Subcutaneous abdominal adipose tissue (tissue), 5 donors: Measurements from ENCODE around the gene AZGP1.
A peak's percentile ranks its signal among the peaks of the same experiment; 100 is the strongest.
"Not testable (repeated sequence)": the region's sequence is repeated elsewhere in the genome, so short reads cannot be mapped to it uniquely, and the experiment has no call there.

Source experiments
- H3K27ac ChIP-seq: one replicate; pipeline ENCODE4 v1.7.0; 2013; ENCODE audit warnings: low read depth, mild to moderate bottlenecking, inconsistent platforms, low read length, moderate library complexity
- H3K27me3 ChIP-seq, 5 donors: one replicate each; pipeline ENCODE4 v1.7.0; 2013; ENCODE audit warnings: low read length in 5 of 5, inconsistent platforms in 1 of 5; ENCODE audit not compliant: control insufficient read depth in 5 of 5, insufficient read depth in 4 of 5
- H3K36me3 ChIP-seq, 5 donors: one replicate each; pipeline ENCODE4 v1.7.0; 2013; ENCODE audit warnings: low read length in 5 of 5; ENCODE audit not compliant: control insufficient read depth in 5 of 5, insufficient read depth in 5 of 5
- H3K4me1 ChIP-seq, 5 donors: one replicate each; pipeline ENCODE4 v1.7.0; 2013; ENCODE audit warnings: low read length in 5 of 5, mild to moderate bottlenecking in 3 of 5, moderate library complexity in 1 of 5; ENCODE audit not compliant: control insufficient read depth in 5 of 5, insufficient read depth in 5 of 5
- H3K4me3 ChIP-seq, 5 donors: one replicate each; pipeline ENCODE4 v1.7.0; 2013; ENCODE audit warnings: low read length in 5 of 5, low read depth in 1 of 5
- H3K9ac ChIP-seq, 5 donors: one replicate each; pipeline ENCODE4 v1.7.0; 2013; ENCODE audit warnings: low read length in 5 of 5, mild to moderate bottlenecking in 4 of 5, moderate library complexity in 3 of 5
- H3K9me3 ChIP-seq, 5 donors: one replicate each; pipeline ENCODE4 v1.7.0; 2013; ENCODE audit warnings: low read length in 5 of 5; ENCODE audit not compliant: control insufficient read depth in 5 of 5
- donor health status: healthy.
- donor health status: healthy.
- donor health status: healthy.
- donor health status: healthy.
- donor health status: healthy.

Gene AZGP1

GRCh38 chr7:100015232-100016214 is 39.7 kb upstream of the AZGP1 start, which contains the start of gene ZKSCAN1:
Gene ZKSCAN1 (plus strand): TSS chr7:100015596. CDS start chr7:100023507, 7,911 bp downstream.
- Histone ChIP-seq H3K9ac (peak within 1 kb of the TSS; percentile 93 to 100 (median 99)), H3K27me3 (no peaks in the 10 kb centered on the region), H3K36me3 (peaks cover 0 to 5% (median 0%) of the 10 kb centered on the region in 5 donors), H3K4me3 (peak within 1 kb of the TSS; percentile 85 to 98 (median 91)), H3K4me1 (peaks cover 0 to 26% (median 24%) of the 10 kb centered on the region in 5 donors), H3K27ac (peak within 1 kb of the TSS; percentile 93), H3K9me3 (no peaks in the 10 kb centered on the region)

- Histone ChIP-seq H3K9ac (no peak overlapping the region), H3K4me1 (peaks cover 0 to 26% (median 24%) of the 10 kb centered on the region in 5 donors), H3K27ac (no peak overlapping the region), H3K9me3 (no peaks in the 10 kb centered on the region), H3K27me3 (no peaks in the 10 kb centered on the region), H3K4me3 (no peak overlapping the region), H3K36me3 (no peaks in the 10 kb centered on the region)
Observed at GRCh38 chr7:100013328-100013676, 37.5 kb upstream of the AZGP1 start.

- H3K36me3 ChIP-seq, H3K4me3 ChIP-seq, H3K9ac ChIP-seq, H3K27me3 ChIP-seq, H3K9me3 ChIP-seq, H3K27ac ChIP-seq: not testable (repeated sequence)
- peaks cover 0 to 22% (median 20%) of the 10 kb centered on the region in 5 donors for H3K4me1 ChIP-seq
Observed at GRCh38 chr7:100012385-100013327, 36.8 kb upstream of the AZGP1 start.

GRCh38 chr7:100011516-100011915 is 35.7 kb upstream of the AZGP1 start:
- no peak overlapping the region for H3K4me3 ChIP-seq
- no peak overlapping the region for H3K27ac ChIP-seq
- H3K9ac ChIP-seq: no peak overlapping the region
- no peaks in the 10 kb centered on the region for H3K27me3 ChIP-seq
- peaks cover 0 to 11% (median 10%) of the 10 kb centered on the region in 5 donors for H3K4me1 ChIP-seq
- no peaks in the 10 kb centered on the region for H3K9me3 ChIP-seq
- no peaks in the 10 kb centered on the region for H3K36me3 ChIP-seq

GRCh38 chr7:100010901-100011300 is 35.1 kb upstream of the AZGP1 start:
- Histone ChIP-seq H3K9ac (no peak overlapping the region), H3K4me1 (peaks cover 0 to 5% (median 4%) of the 10 kb centered on the region in 5 donors), H3K4me3 (no peak overlapping the region), H3K27ac (no peak overlapping the region), H3K9me3 (no peaks in the 10 kb centered on the region), H3K36me3 (no peaks in the 10 kb centered on the region), H3K27me3 (no peaks in the 10 kb centered on the region)

GRCh38 chr7:100009952-100010351 is 34.1 kb upstream of the AZGP1 start:
- H3K27ac ChIP-seq, H3K4me1 ChIP-seq, H3K4me3 ChIP-seq, H3K9ac ChIP-seq, H3K36me3 ChIP-seq, H3K27me3 ChIP-seq, H3K9me3 ChIP-seq: not testable (repeated sequence)

- no peaks in the 10 kb centered on the region for H3K9me3 ChIP-seq
- no peak overlapping the region for H3K4me3 ChIP-seq
- H3K27me3 ChIP-seq: no peaks in the 10 kb centered on the region
- no peaks in the 10 kb centered on the region for H3K36me3 ChIP-seq
- H3K9ac ChIP-seq: no peak overlapping the region
- H3K4me1 ChIP-seq: no peaks in the 10 kb centered on the region
- no peak overlapping the region for H3K27ac ChIP-seq
Observed at GRCh38 chr7:100008525-100008924, 32.7 kb upstream of the AZGP1 start.

GRCh38 chr7:100007887-100008286 is 32.1 kb upstream of the AZGP1 start:
- no peak overlapping the region for H3K27ac ChIP-seq
- no peaks in the 10 kb centered on the region for H3K4me1 ChIP-seq

GRCh38 chr7:100003711-100004661 is 28.2 kb upstream of the AZGP1 start:
- Histone ChIP-seq H3K9ac (no peak overlapping the region), H3K9me3 (no peaks in the 10 kb centered on the region), H3K4me1 (no peaks in the 10 kb centered on the region), H3K27me3 (no peaks in the 10 kb centered on the region), H3K27ac (no peak overlapping the region), H3K36me3 (no peaks in the 10 kb centered on the region), H3K4me3 (no peak overlapping the region)

More at GRCh38 chr7:100007887-100008286, 32.1 kb upstream of the AZGP1 start:
- Histone ChIP-seq H3K27me3 (no peaks in the 10 kb centered on the region), H3K4me3 (no peak overlapping the region), H3K9ac (no peak overlapping the region), H3K36me3 (no peaks in the 10 kb centered on the region), H3K9me3 (no peaks in the 10 kb centered on the region)
